ENCODE measurements around the gene ADPGK. TPM values are rescaled to one million over a fixed set of nuclear protein-coding genes. Genes with fewer than 3 reads are reported as not detected.

ADPGK gene
- total and polyA plus RNA-seq, 12 donors = 27.7 to 97.1 (median 46.5) TPM

DNA sequence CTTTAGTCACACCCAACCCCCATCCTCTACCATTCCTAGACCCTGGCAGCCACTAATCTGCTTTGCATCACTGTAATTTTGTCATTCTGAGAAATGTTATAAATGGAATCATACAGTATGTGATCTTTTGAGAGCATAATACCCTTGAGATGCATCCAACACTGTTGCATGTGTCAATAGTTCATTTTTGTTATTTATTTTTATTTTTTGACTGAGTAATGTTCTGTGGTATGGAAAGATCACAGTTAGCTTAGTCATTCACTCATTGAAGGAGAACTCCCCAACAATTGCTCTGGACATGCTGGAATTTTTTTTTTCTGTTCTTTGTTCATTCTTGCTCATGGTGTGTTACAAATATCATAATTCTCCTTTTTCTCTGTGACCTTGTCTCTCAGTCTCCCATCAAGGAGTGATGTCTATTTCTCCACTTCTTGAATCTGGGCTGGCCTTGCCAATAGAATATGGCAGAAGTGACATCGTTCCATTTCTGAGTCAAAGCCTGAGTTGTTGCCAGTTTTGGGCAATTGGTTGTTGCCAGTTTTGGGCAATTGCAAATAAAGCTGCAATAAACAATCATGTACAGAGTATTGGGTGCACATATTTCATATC is 6.8 kb upstream of the ADPGK start:
- TF ChIP-seq, protein P1, sequence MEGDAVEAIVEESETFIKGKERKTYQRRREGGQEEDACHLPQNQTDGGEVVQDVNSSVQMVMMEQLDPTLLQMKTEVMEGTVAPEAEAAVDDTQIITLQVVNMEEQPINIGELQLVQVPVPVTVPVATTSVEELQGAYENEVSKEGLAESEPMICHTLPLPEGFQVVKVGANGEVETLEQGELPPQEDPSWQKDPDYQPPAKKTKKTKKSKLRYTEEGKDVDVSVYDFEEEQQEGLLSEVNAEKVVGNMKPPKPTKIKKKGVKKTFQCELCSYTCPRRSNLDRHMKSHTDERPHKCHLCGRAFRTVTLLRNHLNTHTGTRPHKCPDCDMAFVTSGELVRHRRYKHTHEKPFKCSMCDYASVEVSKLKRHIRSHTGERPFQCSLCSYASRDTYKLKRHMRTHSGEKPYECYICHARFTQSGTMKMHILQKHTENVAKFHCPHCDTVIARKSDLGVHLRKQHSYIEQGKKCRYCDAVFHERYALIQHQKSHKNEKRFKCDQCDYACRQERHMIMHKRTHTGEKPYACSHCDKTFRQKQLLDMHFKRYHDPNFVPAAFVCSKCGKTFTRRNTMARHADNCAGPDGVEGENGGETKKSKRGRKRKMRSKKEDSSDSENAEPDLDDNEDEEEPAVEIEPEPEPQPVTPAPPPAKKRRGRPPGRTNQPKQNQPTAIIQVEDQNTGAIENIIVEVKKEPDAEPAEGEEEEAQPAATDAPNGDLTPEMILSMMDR (IDR thresholded peaks at IDR 0.05) = no peak
- TF ChIP-seq POLR2A (IDR thresholded peaks at IDR 0.05) = no peak
- H3K27ac ChIP-seq = no peak overlapping the region
- no peaks in the 10 kb centered on the region for H3K36me3 ChIP-seq (replicated peaks in 1 of 2)
- H3K9me3 ChIP-seq (replicated peaks in 1 of 3) = no peaks in the 10 kb centered on the region
- H3K4me3 ChIP-seq = no peak overlapping the region
- 20 to 48% (median 46%) methylated on average over 1 of the region's 1 CpG for WGBS, 4 donors
- DNase-seq = peak in 1 of 7 donors; percentile 18
- intact Hi-C loops (cut with DNase I) = loop anchor here in 1 of 2 donors (10.0 kb wide), 1 partner anchor 264 kb away; the partner anchor contains the start of gene NEO1
- H3K4me1 ChIP-seq (replicated peaks in 1 of 2) = no peaks in the 10 kb centered on the region
- no peaks in the 10 kb centered on the region for H3K27me3 ChIP-seq

- intact Hi-C loops (cut with DNase I) = loop anchor here in 1 of 2 donors (10.0 kb wide), 1 partner anchor 297 kb away; no protein-coding TSS in a partner anchor
These were observed 4.0 kb upstream of the ADPGK start for GRCh38 chr15:72787526-72787925.

DNA sequence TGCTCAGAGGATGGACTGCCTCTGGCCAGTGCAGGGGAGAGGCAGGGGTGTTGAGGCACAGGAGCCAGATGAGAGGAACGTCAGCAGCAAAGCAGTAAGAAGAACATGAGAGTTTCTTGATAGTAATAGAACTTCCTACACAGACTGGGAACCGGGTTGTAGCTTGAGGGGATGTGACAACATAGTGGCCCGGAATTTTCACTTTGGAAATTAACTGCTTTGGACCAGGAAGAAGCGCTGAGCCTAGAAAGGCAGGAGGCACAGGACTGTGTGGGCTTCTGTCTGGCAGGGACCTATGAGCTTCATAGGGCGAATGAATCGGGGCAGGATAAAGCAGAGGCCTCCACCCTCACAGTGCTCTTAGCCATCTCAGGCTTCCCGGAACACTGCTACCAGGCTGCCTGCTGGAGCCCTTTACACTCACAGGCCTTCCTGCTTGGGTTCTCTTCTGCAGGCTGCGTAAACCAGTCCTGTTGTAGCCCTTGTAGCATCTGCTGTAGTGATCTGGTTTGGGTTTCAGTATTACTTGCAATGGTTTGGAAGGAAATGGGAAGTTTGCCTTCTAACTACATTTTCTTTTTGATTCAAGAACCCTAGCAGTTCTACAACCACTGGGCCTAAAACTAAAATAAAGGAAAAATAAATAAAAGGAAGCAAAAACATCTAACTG is 3.3 kb upstream of the ADPGK start:
- WGBS, 4 donors = 81 to 88% (median 85%) methylated on average over 8 of the region's 8 CpGs
- intact Hi-C loops (cut with DNase I) = loop anchor here in 1 of 2 donors (10.0 kb wide), 1 partner anchor 298 kb away; no protein-coding TSS in a partner anchor
- no peak overlapping the region for H3K27ac ChIP-seq

More at GRCh38 chr15:72787526-72787925, 4.0 kb upstream of the ADPGK start:
- 76 to 88% (median 84%) methylated on average over 1 of the region's 1 CpG for WGBS, 4 donors
- H3K4me3 ChIP-seq = no peak overlapping the region
- no peak overlapping the region for H3K27ac ChIP-seq
- H3K4me1 ChIP-seq (replicated peaks in 1 of 2) = peaks cover 0 to 10% of the 10 kb centered on the region in 2 donors
- no peaks in the 10 kb centered on the region for H3K9me3 ChIP-seq (replicated peaks in 1 of 3)
- DNase-seq = no peak
- H3K27me3 ChIP-seq = no peaks in the 10 kb centered on the region
- no peaks in the 10 kb centered on the region for H3K36me3 ChIP-seq (replicated peaks in 1 of 2)
- TF ChIP-seq, protein P1 (IDR thresholded peaks at IDR 0.05) = no peak
- no peak for TF ChIP-seq POLR2A (IDR thresholded peaks at IDR 0.05)

GRCh38 chr15:72786242-72786641 is 2.7 kb upstream of the ADPGK start:
- intact Hi-C loops (cut with DNase I) = loop anchor here in 1 of 2 donors (10.0 kb wide), 1 partner anchor 299 kb away; no protein-coding TSS in a partner anchor
- TF ChIP-seq, protein P1 (IDR thresholded peaks at IDR 0.05) = no peak
- no peak for TF ChIP-seq POLR2A (IDR thresholded peaks at IDR 0.05)
- no peaks in the 10 kb centered on the region for H3K36me3 ChIP-seq (replicated peaks in 1 of 2)
- DNase-seq = no peak
- no peak overlapping the region for H3K4me3 ChIP-seq
- no peaks in the 10 kb centered on the region for H3K27me3 ChIP-seq
- WGBS, 4 donors = 89 to 94% (median 92%) methylated on average over 4 of the region's 4 CpGs
- no peaks in the 10 kb centered on the region for H3K9me3 ChIP-seq (replicated peaks in 1 of 3)
- no peak overlapping the region for H3K27ac ChIP-seq
- peaks cover 0 to 23% of the 10 kb centered on the region in 2 donors for H3K4me1 ChIP-seq (replicated peaks in 1 of 2)

More for the DNA sequence above, 3.3 kb upstream of the ADPGK start:
- Histone ChIP-seq H3K36me3 (replicated peaks in 1 of 2) (no peaks in the 10 kb centered on the region), H3K4me1 (replicated peaks in 1 of 2) (peaks cover 0 to 18% of the 10 kb centered on the region in 2 donors), H3K27me3 (no peaks in the 10 kb centered on the region), H3K4me3 (no peak overlapping the region), H3K9me3 (replicated peaks in 1 of 3) (no peaks in the 10 kb centered on the region)
- no peak for DNase-seq
- TF ChIP-seq, protein P1 (IDR thresholded peaks at IDR 0.05) = no peak
- no peak for TF ChIP-seq POLR2A (IDR thresholded peaks at IDR 0.05)
